B cell (primary cell): ENCODE results near the gene AMZ1. TPM values are rescaled to one million over a fixed set of nuclear protein-coding genes. Genes with fewer than 3 reads are reported as not detected.

ENCODE experiments used
- ATAC-seq: fragments of 200-7000 bp; cut with Tn5 transposase; one replicate; pipeline ENCODE4 v1.10.0; 2021; ENCODE audit warnings: low read depth, mild to moderate bottlenecking, moderate number of reproducible peaks, moderate library complexity
- CTCF ChIA-PET: fragments of 350-600 bp; sonication (Branson Sonifier 250); formaldehyde crosslinking; loops from one replicate; lab custom pipeline; 2021; ENCODE audit warnings: antibody characterized with exemption, inconsistent platforms; lab: Charles Lee
- POLR2A ChIA-PET: fragments of 350-600 bp; sonication (Branson Sonifier 250); formaldehyde crosslinking; loops from one replicate; lab custom pipeline; 2021; ENCODE audit warnings: antibody characterized with exemption; lab: Charles Lee
- DNase-seq: peaks from one replicate; pipeline ENCODE4 v3.0.0; 2013
- H2AFZ ChIP-seq: 2 replicates; pipeline ENCODE4 v1.6.1; 2012; ENCODE audit warnings: mild to moderate bottlenecking, low read depth, low read length; ENCODE audit not compliant: insufficient read depth, poor library complexity, severe bottlenecking
- H3K27ac ChIP-seq, 2 donors: 1 replicate in 1 of 2; 2 replicates in 1 of 2; pipeline ENCODE4 v1.5.1; 2012 to 2013; ENCODE audit warnings: low read length in 2 of 2, mild to moderate bottlenecking in 2 of 2, moderate library complexity in 1 of 2
- H3K27me3 ChIP-seq, 4 experiments: fragments of 200-600 bp in 1 of 4; sonication (generic) in 1 of 4; replicated peaks in 1 of 4; 1 replicate in 2 of 4; 2 replicates in 2 of 4; pipeline versions ENCODE4 v1.6.1 to v1.7.0; 2013 to 2016; ENCODE audit warnings: low read length in 3 of 4, mild to moderate bottlenecking in 2 of 4, mixed read lengths in 1 of 4, moderate library complexity in 1 of 4; ENCODE audit not compliant: insufficient read depth in 4 of 4, control insufficient read depth in 3 of 4; ENCODE audit errors: control extremely low read depth in 1 of 4
- H3K36me3 ChIP-seq, 2 experiments: replicated peaks in 1 of 2; 1 replicate in 1 of 2; 2 replicates in 1 of 2; pipeline versions ENCODE4 v1.6.1 to v1.7.1; 2013; ENCODE audit warnings: low read length in 1 of 2; ENCODE audit not compliant: insufficient read depth in 2 of 2, control insufficient read depth in 1 of 2; ENCODE audit errors: control extremely low read depth in 1 of 2, extremely low read depth in 1 of 2
- H3K4me1 ChIP-seq, 2 donors: fragments of 200-600 bp in 1 of 2; sonication (generic) in 1 of 2; 1 replicate in 1 of 2; 2 replicates in 1 of 2; pipeline versions ENCODE4 v1.5.1 to v1.6.1; 2013 to 2017; ENCODE audit warnings: low read length in 2 of 2; ENCODE audit not compliant: control insufficient read depth in 2 of 2, insufficient read depth in 2 of 2
- H3K4me2 ChIP-seq: replicated peaks from 2 replicates; pipeline ENCODE3; 2012; ENCODE audit warnings: mild to moderate bottlenecking, low read depth, low read length; ENCODE audit not compliant: poor library complexity, severe bottlenecking
- H3K4me3 ChIP-seq, 5 experiments: fragments of 200-600 bp in 1 of 5; sonication (generic) in 1 of 5; 1 replicate in 3 of 5; 2 replicates in 2 of 5; pipeline versions ENCODE4 v1.5.1 to v1.7.0; 2011 to 2016; ENCODE audit warnings: low read length in 4 of 5, mild to moderate bottlenecking in 4 of 5, low read depth in 2 of 5, control low read depth in 1 of 5, moderate library complexity in 1 of 5; ENCODE audit not compliant: insufficient read depth in 1 of 5; ENCODE audit errors: control extremely low read depth in 1 of 5, extremely low read depth in 1 of 5
- H3K79me2 ChIP-seq: fragments of 200-600 bp; sonication (generic); one replicate; pipeline ENCODE4 v1.6.0; 2016; ENCODE audit warnings: low read length; ENCODE audit not compliant: control insufficient read depth, insufficient read depth
- H3K9ac ChIP-seq: fragments of 200-600 bp; sonication (generic); 2 replicates; pipeline ENCODE4 v1.6.1; 2017; ENCODE audit warnings: mild to moderate bottlenecking, low read length, moderate library complexity
- H3K9me3 ChIP-seq, 3 donors: one replicate each; pipeline versions ENCODE4 v1.6.1 to v1.7.1; 2013; ENCODE audit warnings: low read length in 2 of 3; ENCODE audit not compliant: control insufficient read depth in 2 of 3, insufficient read depth in 1 of 3; ENCODE audit errors: control extremely low read depth in 1 of 3
- H4K20me1 ChIP-seq: 2 replicates; pipeline ENCODE4 v1.6.0; 2012; ENCODE audit warnings: mild to moderate bottlenecking, low read length; ENCODE audit not compliant: insufficient read depth, control insufficient read depth, poor library complexity, severe bottlenecking
- H3K27ac Mint-ChIP-seq: one replicate; pipeline ENCODE4 v1.8.0; 2021; ENCODE audit warnings: mixed read lengths
- H3K27me3 Mint-ChIP-seq: one replicate; pipeline ENCODE4 v1.8.0; 2021; ENCODE audit warnings: mixed read lengths
- H3K4me1 Mint-ChIP-seq: one replicate; pipeline ENCODE4 v1.8.0; 2021; ENCODE audit warnings: mixed read lengths
- H3K4me3 Mint-ChIP-seq: one replicate; pipeline ENCODE4 v1.8.0; 2021; ENCODE audit warnings: mixed read lengths
- H3K9me3 Mint-ChIP-seq: one replicate; pipeline ENCODE4 v1.8.0; 2022; ENCODE audit warnings: mixed read lengths; ENCODE audit not compliant: insufficient read depth
- EZH2 ChIP-seq: IDR thresholded peaks from 2 replicates; pipeline ENCODE4 v1.6.1; 2012; ENCODE audit warnings: borderline replicate concordance, low read depth, mild to moderate bottlenecking, moderate library complexity, low read length; ENCODE audit not compliant: insufficient read depth, poor library complexity, severe bottlenecking
- WGBS: methylation state at CpG from one replicate; pipeline ENCODE4 v1.1.5; 2013; ENCODE audit warnings: missing lambda C conversion rate; ENCODE audit not compliant: insufficient coverage; 5-methylcytosine and 5-hydroxymethylcytosine counted together
- intact Hi-C: fragments of 100-400 bp; cut with micrococcal nuclease; formaldehyde crosslinking; loops from one replicate; pipeline ENCODE4 v1.10.0; 2022
- polyA plus RNA-seq: library from polyadenylated mRNA; depleted of rRNA; stranded (reverse); fragments of >200 nt; gene quantifications from 2 replicates; pipeline ENCODE4 v1.2.3, GENCODE V29; 2012
- total RNA-seq, 2 donors: library from RNA; stranded (reverse); fragments of 120-200 nt in 1 of 2; gene quantifications; 1 replicate in 1 of 2; 2 replicates in 1 of 2; pipeline versions ENCODE4 v1.2.3 to v1.2.4, GENCODE V29; 2013 to 2022
- TF ChIP-seq, protein P1 (sequence below): fragments of 200-600 bp; IDR thresholded peaks from one replicate; pipeline ENCODE4 v1.8.0; 2022; ENCODE audit warnings: antibody characterized with exemption, mild to moderate bottlenecking

Gene AMZ1
- total and polyA plus RNA-seq, 2 donors (not counting 1 experiment from before 2014, with no cell fraction given) = 0.73 to 13.2 TPM

DNA sequence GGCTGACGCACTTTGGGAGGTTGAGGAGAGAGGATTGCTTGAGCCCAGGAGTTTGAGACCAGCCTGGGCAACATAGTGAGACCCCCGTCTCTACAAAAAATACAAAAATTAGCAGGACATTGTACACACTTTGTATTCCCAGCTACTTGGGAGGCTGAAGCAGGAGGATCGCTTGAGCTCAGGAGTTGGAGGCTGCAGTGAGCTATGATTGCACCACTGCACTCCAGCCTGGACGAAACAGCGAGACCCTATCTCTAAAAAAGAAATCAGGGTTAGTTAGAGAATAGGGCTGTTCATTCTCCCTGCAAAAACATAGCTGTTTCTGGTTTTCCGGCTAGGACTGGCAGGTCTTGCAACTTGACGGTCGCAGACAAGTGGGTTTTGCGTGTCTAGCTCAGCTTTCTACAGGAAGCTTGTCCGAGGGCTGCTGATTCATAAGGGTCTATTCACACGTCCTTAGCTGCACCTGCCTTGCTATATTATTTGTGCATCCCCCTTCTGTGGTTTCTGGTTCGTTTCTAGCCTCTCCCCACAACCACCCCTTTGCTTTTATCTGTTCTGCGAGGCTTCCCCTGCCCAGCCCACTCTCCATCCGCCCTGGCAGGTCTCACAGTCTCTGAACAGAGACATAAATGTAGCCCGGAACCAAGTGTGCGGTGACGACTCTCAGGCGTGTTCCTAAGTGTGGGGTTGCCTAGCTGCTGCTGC, 10.7 kb downstream of the AMZ1 start:
- no peaks in the 10 kb centered on the region for H3K36me3 ChIP-seq
- peak overlapping the region in 3 of 5 experiments; percentile 20 to 35 (median 34) for H3K4me3 ChIP-seq
- Mint-ChIP-seq H3K4me3 (peak overlapping the region; percentile 77), H3K9me3 (no peaks in the 10 kb centered on the region), H3K4me1 (peaks cover 21% of the 10 kb centered on the region), H3K27me3 (no peaks in the 10 kb centered on the region), H3K27ac (peak overlapping the region; percentile 84)
- H4K20me1 ChIP-seq = no peaks in the 10 kb centered on the region
- peak overlapping the region; percentile 69 for H3K4me2 ChIP-seq
- 9% methylated on average over 14 of the region's 18 CpGs for WGBS
- CTCF ChIA-PET = interaction anchor here (0.7 to 5.1 kb wide), 11 partner anchors 11 to 599 kb away, joined by 3 to 72 read pairs (median 4); no protein-coding TSS in a partner anchor
- no peak overlapping the region for H3K27ac ChIP-seq
- no peak for TF ChIP-seq EZH2
- TF ChIP-seq, protein P1, sequence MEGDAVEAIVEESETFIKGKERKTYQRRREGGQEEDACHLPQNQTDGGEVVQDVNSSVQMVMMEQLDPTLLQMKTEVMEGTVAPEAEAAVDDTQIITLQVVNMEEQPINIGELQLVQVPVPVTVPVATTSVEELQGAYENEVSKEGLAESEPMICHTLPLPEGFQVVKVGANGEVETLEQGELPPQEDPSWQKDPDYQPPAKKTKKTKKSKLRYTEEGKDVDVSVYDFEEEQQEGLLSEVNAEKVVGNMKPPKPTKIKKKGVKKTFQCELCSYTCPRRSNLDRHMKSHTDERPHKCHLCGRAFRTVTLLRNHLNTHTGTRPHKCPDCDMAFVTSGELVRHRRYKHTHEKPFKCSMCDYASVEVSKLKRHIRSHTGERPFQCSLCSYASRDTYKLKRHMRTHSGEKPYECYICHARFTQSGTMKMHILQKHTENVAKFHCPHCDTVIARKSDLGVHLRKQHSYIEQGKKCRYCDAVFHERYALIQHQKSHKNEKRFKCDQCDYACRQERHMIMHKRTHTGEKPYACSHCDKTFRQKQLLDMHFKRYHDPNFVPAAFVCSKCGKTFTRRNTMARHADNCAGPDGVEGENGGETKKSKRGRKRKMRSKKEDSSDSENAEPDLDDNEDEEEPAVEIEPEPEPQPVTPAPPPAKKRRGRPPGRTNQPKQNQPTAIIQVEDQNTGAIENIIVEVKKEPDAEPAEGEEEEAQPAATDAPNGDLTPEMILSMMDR = no peak
- peaks cover 0 to 18% (median 0%) of the 10 kb centered on the region in 4 experiments for H3K27me3 ChIP-seq
- H3K9ac ChIP-seq = peak overlapping the region; percentile 12
- peak; percentile 60 for DNase-seq
- peak overlapping the region; percentile 66 for H2AFZ ChIP-seq
- peak; percentile 89 for ATAC-seq
- intact Hi-C loops = loop anchor here (1.0 kb wide), 1 partner anchor 11 kb away; no protein-coding TSS in a partner anchor
- H3K9me3 ChIP-seq = no peaks in the 10 kb centered on the region
- H3K4me1 ChIP-seq = peaks cover 13 to 18% of the 10 kb centered on the region in 2 donors
- no peaks in the 10 kb centered on the region for H3K79me2 ChIP-seq
- POLR2A ChIA-PET = interaction anchor here (0.7 to 2.8 kb wide), 5 partner anchors 11 to 188 kb away, joined by 3 to 24 read pairs (median 4); no protein-coding TSS in a partner anchor

GRCh38 chr7:2699289-2699620, 11.3 kb downstream of the AMZ1 start:
- Histone ChIP-seq H4K20me1 (no peaks in the 10 kb centered on the region), H3K9ac (peak overlapping the region; percentile 12), H3K9me3 (no peaks in the 10 kb centered on the region), H3K4me1 (peaks cover 13 to 18% of the 10 kb centered on the region in 2 donors), H3K27ac (no peak overlapping the region), H3K27me3 (peaks cover 0 to 18% (median 0%) of the 10 kb centered on the region in 4 experiments), H3K79me2 (no peaks in the 10 kb centered on the region), H3K36me3 (no peaks in the 10 kb centered on the region), H3K4me3 (peak overlapping the region in 3 of 5 experiments; percentile 20 to 35 (median 34)), H2AFZ (peak overlapping the region; percentile 66), H3K4me2 (peak overlapping the region; percentile 69)
- ChIA-PET CTCF (interaction anchor here (0.7 to 5.1 kb wide), 10 partner anchors 11 to 600 kb away, joined by 3 to 72 read pairs (median 4); no protein-coding TSS in a partner anchor), POLR2A (interaction anchor here (0.7 to 2.8 kb wide), 5 partner anchors 10 to 188 kb away, joined by 3 to 24 read pairs (median 4); no protein-coding TSS in a partner anchor)
- TF ChIP-seq, protein P1 = no peak
- no peak for TF ChIP-seq EZH2
- no peaks in the 10 kb centered on the region for H3K9me3 Mint-ChIP-seq
- no peak for ATAC-seq
- intact Hi-C loops = loop anchor here (1.0 kb wide), 1 partner anchor 10 kb away; no protein-coding TSS in a partner anchor
- WGBS = 8% methylated on average over 8 of the region's 15 CpGs
- H3K27me3 Mint-ChIP-seq = no peaks in the 10 kb centered on the region
- peak overlapping the region; percentile 84 for H3K27ac Mint-ChIP-seq
- peak overlapping the region; percentile 77 for H3K4me3 Mint-ChIP-seq
- peaks cover 21% of the 10 kb centered on the region for H3K4me1 Mint-ChIP-seq
- no peak for DNase-seq
